GM23338 (cell line): ENCODE measurements around the gene SUMF1. TPM values are rescaled to one million over a fixed set of nuclear protein-coding genes. Genes with fewer than 3 reads are reported as not detected.

Experiments
- ATAC-seq: fragments of 200-7000 bp; cut with Tn5 transposase; 3 replicates; pipeline ENCODE4 v1.9.1; 2020
- DNase-seq: peaks from one replicate; pipeline ENCODE4 v3.0.0-alpha.2; 2015; ENCODE audit warnings: low spot score
- H2AFZ ChIP-seq: fragments of 200-600 bp; sonication (generic); 2 replicates; pipeline ENCODE4 v1.8.0; 2016; ENCODE audit warnings: antibody characterized with exemption, mild to moderate bottlenecking, moderate library complexity
- H3F3A ChIP-seq: fragments of 200-600 bp; sonication (generic); replicated peaks from 2 replicates; pipeline ENCODE4 v1.8.0; 2017; ENCODE audit warnings: antibody characterized with exemption, mixed run types, low read depth
- H3K27ac ChIP-seq: fragments of 200-600 bp; sonication (generic); 2 replicates; pipeline ENCODE4 v1.6.1; 2016; ENCODE audit warnings: low read depth
- H3K27me3 ChIP-seq: fragments of 200-600 bp; sonication (generic); 2 replicates; pipeline ENCODE4 v1.8.0; 2016; ENCODE audit warnings: mild to moderate bottlenecking, mixed run types, moderate library complexity; ENCODE audit not compliant: insufficient read depth
- H3K36me3 ChIP-seq: fragments of 200-600 bp; sonication (generic); 2 replicates; pipeline ENCODE4 v1.8.0; 2016; ENCODE audit warnings: mild to moderate bottlenecking; ENCODE audit not compliant: insufficient read depth
- H3K4me1 ChIP-seq: fragments of 200-600 bp; sonication (generic); 2 replicates; pipeline ENCODE4 v1.8.0; 2016; ENCODE audit warnings: mild to moderate bottlenecking, moderate library complexity; ENCODE audit not compliant: insufficient read depth
- H3K4me2 ChIP-seq: fragments of 200-600 bp; sonication (generic); 2 replicates; pipeline ENCODE4 v1.7.1; 2017; ENCODE audit warnings: mixed run types
- H3K4me3 ChIP-seq: fragments of 200-600 bp; sonication (generic); 2 replicates; pipeline ENCODE4 v1.6.1; 2016; ENCODE audit warnings: mixed run types
- H3K79me2 ChIP-seq: fragments of 200-600 bp; sonication (generic); replicated peaks from 2 replicates; pipeline ENCODE4 v1.8.0; 2017; ENCODE audit warnings: mild to moderate bottlenecking; ENCODE audit not compliant: insufficient read depth
- H3K9me2 ChIP-seq: fragments of 200-600 bp; sonication (generic); 2 replicates; pipeline ENCODE4 v1.8.0; 2017; ENCODE audit not compliant: insufficient read depth
- H4K20me1 ChIP-seq: fragments of 200-600 bp; sonication (generic); replicated peaks from 2 replicates; pipeline ENCODE4 v1.8.0; 2017; ENCODE audit warnings: mild to moderate bottlenecking; ENCODE audit not compliant: insufficient read depth
- H3K27ac Mint-ChIP-seq: 2 replicates; pipeline ENCODE4 v1.8.0; 2020; ENCODE audit warnings: inconsistent platforms, mild to moderate bottlenecking, moderate library complexity, mixed read lengths
- H3K27me3 Mint-ChIP-seq: 3 replicates; pipeline ENCODE4 v1.8.0; 2022; ENCODE audit warnings: low read depth, mild to moderate bottlenecking, moderate library complexity, mixed read lengths, inconsistent platforms; ENCODE audit not compliant: insufficient read depth, poor library complexity
- H3K36me3 Mint-ChIP-seq: 3 replicates; pipeline ENCODE4 v1.8.0; 2021; ENCODE audit warnings: low read depth, mild to moderate bottlenecking, inconsistent platforms, moderate library complexity, mixed read lengths
- H3K4me1 Mint-ChIP-seq: 3 replicates; pipeline ENCODE4 v1.8.0; 2020; ENCODE audit warnings: mild to moderate bottlenecking, inconsistent platforms, mixed read lengths
- H3K4me3 Mint-ChIP-seq: 3 replicates; pipeline ENCODE4 v1.8.0; 2021; ENCODE audit warnings: moderate library complexity, mild to moderate bottlenecking, inconsistent platforms, mixed read lengths
- H3K9me3 Mint-ChIP-seq: 3 replicates; pipeline ENCODE4 v1.8.0; 2020; ENCODE audit warnings: moderate library complexity, mild to moderate bottlenecking, inconsistent platforms, mixed read lengths
- CREB1 ChIP-seq: fragments of 250-450 bp; sonication (Bioruptor Pico); IDR thresholded peaks from 2 replicates; pipeline ENCODE4 v1.5.0; 2020; ENCODE audit warnings: low read depth, mild to moderate bottlenecking, moderate library complexity
- EZH2 ChIP-seq: fragments of 200-600 bp; sonication (generic); IDR thresholded peaks from one replicate; pipeline ENCODE4 v1.8.0; 2017; ENCODE audit warnings: antibody characterized with exemption, mild to moderate bottlenecking, low read depth; ENCODE audit not compliant: unreplicated experiment
- EZH2phosphoT487 ChIP-seq: fragments of 200-600 bp; sonication (generic); IDR thresholded peaks from one replicate; pipeline ENCODE4 v1.8.1; 2018; ENCODE audit warnings: antibody characterized with exemption; ENCODE audit not compliant: unreplicated experiment
- JUNB ChIP-seq: IDR thresholded peaks from one replicate; pipeline ENCODE4 v1.6.1; 2016; ENCODE audit warnings: antibody characterized with exemption; ENCODE audit not compliant: unreplicated experiment
- NANOG ChIP-seq: IDR thresholded peaks from 2 replicates; pipeline ENCODE4 v1.6.1; 2016; ENCODE audit warnings: antibody characterized with exemption, borderline replicate concordance
- POLR2AphosphoS5 ChIP-seq: IDR thresholded peaks from 2 replicates; pipeline ENCODE4 v1.6.1; 2016; ENCODE audit warnings: antibody characterized with exemption, low read depth
- STAT1 ChIP-seq: IDR thresholded peaks from one replicate; pipeline ENCODE4 v1.6.1; 2016; ENCODE audit warnings: antibody characterized with exemption; ENCODE audit not compliant: unreplicated experiment
- ZNF114 ChIP-seq: fragments of 250-450 bp; sonication (Bioruptor Pico); IDR thresholded peaks from 2 replicates; pipeline ENCODE4 v1.5.0; 2020; ENCODE audit warnings: mild to moderate bottlenecking, moderate library complexity
- ZNF331 ChIP-seq: fragments of 250-450 bp; sonication (Bioruptor Pico); IDR thresholded peaks from 2 replicates; pipeline ENCODE4 v1.5.0; 2020; ENCODE audit warnings: low read depth, mild to moderate bottlenecking, moderate library complexity
- polyA plus RNA-seq: library from polyadenylated mRNA; unstranded; fragments of >200 nt; fragmentation: Nextera tagmentation; extraction: Ambion mirVana; gene quantifications from 2 replicates; pipeline ENCODE4 v1.2.1, GENCODE V29; 2016
- total RNA-seq: library from RNA; depleted of rRNA; stranded (reverse); fragments of >200 nt; shearing (Covaris generic); gene quantifications from 2 replicates; pipeline ENCODE4 v1.2.3, GENCODE V29; 2014
- TF ChIP-seq, protein P1 (sequence below): fragments of 250-450 bp; sonication (Bioruptor Pico); IDR thresholded peaks from 2 replicates; pipeline ENCODE4 v1.5.0; 2020; ENCODE audit warnings: mild to moderate bottlenecking, moderate library complexity

The SUMF1 gene
- total and polyA plus RNA-seq, 2 experiments from 2014 or later = 6.9 to 20.3 TPM

- TF ChIP-seq, protein P1, sequence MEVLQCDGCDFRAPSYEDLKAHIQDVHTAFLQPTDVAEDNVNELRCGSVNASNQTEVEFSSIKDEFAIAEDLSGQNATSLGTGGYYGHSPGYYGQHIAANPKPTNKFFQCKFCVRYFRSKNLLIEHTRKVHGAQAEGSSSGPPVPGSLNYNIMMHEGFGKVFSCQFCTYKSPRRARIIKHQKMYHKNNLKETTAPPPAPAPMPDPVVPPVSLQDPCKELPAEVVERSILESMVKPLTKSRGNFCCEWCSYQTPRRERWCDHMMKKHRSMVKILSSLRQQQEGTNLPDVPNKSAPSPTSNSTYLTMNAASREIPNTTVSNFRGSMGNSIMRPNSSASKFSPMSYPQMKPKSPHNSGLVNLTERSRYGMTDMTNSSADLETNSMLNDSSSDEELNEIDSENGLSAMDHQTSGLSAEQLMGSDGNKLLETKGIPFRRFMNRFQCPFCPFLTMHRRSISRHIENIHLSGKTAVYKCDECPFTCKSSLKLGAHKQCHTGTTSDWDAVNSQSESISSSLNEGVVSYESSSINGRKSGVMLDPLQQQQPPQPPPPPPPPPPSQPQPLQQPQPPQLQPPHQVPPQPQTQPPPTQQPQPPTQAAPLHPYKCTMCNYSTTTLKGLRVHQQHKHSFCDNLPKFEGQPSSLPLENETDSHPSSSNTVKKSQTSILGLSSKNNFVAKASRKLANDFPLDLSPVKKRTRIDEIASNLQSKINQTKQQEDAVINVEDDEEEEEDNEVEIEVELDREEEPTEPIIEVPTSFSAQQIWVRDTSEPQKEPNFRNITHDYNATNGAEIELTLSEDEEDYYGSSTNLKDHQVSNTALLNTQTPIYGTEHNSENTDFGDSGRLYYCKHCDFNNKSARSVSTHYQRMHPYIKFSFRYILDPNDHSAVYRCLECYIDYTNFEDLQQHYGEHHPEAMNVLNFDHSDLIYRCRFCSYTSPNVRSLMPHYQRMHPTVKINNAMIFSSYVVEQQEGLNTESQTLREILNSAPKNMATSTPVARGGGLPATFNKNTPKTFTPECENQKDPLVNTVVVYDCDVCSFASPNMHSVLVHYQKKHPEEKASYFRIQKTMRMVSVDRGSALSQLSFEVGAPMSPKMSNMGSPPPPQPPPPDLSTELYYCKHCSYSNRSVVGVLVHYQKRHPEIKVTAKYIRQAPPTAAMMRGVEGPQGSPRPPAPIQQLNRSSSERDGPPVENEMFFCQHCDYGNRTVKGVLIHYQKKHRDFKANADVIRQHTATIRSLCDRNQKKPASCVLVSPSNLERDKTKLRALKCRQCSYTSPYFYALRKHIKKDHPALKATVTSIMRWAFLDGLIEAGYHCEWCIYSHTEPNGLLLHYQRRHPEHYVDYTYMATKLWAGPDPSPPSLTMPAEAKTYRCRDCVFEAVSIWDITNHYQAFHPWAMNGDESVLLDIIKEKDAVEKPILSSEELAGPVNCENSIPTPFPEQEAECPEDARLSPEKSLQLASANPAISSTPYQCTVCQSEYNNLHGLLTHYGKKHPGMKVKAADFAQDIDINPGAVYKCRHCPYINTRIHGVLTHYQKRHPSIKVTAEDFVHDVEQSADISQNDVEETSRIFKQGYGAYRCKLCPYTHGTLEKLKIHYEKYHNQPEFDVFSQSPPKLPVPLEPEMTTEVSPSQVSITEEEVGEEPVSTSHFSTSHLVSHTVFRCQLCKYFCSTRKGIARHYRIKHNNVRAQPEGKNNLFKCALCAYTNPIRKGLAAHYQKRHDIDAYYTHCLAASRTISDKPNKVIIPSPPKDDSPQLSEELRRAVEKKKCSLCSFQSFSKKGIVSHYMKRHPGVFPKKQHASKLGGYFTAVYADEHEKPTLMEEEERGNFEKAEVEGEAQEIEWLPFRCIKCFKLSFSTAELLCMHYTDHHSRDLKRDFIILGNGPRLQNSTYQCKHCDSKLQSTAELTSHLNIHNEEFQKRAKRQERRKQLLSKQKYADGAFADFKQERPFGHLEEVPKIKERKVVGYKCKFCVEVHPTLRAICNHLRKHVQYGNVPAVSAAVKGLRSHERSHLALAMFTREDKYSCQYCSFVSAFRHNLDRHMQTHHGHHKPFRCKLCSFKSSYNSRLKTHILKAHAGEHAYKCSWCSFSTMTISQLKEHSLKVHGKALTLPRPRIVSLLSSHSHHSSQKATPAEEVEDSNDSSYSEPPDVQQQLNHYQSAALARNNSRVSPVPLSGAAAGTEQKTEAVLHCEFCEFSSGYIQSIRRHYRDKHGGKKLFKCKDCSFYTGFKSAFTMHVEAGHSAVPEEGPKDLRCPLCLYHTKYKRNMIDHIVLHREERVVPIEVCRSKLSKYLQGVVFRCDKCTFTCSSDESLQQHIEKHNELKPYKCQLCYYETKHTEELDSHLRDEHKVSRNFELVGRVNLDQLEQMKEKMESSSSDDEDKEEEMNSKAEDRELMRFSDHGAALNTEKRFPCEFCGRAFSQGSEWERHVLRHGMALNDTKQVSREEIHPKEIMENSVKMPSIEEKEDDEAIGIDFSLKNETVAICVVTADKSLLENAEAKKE (CRISPR knock-in tag) = no peak
- TF ChIP-seq EZH2 (no peak), EZH2phosphoT487 (no peak)
Observed at GRCh38 chr3:4419386-4419785, 47.7 kb downstream of the SUMF1 start (continued).

DNA sequence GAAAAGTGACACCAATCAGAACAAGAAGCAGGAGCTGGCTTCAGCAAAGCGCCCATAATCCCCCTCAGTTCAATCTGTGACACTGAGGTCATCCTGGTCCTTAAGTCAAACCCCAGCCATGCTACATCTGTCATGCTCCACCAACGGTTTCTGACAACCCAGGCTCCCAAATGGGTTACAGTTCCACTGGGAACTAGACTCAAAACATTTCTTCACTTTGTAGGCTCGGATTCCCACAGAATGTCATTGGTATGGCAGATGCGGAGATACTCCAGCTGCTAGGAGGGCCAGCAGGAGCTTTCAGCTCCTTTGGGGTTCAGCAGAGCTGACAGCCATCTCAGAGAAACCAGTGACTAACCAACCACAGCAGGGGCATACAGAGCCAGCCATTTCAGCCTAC lies 48.9 kb downstream of the SUMF1 start:
- H3K27ac Mint-ChIP-seq = no peak overlapping the region
- no peaks in the 10 kb centered on the region for H3K36me3 Mint-ChIP-seq
- no peaks in the 10 kb centered on the region for H3K4me1 Mint-ChIP-seq
- Histone ChIP-seq H2AFZ (no peak overlapping the region), H3K27me3 (no peaks in the 10 kb centered on the region), H3K4me2 (no peak overlapping the region), H3K79me2 (no peaks in the 10 kb centered on the region), H3K4me1 (no peaks in the 10 kb centered on the region), H3K4me3 (no peak overlapping the region), H3K36me3 (peaks cover 5% of the 10 kb centered on the region; the same call in 1 of the 2 replicates), H4K20me1 (no peaks in the 10 kb centered on the region), H3F3A (no peaks in the 10 kb centered on the region), H3K27ac (no peak overlapping the region), H3K9me2 (no peaks in the 10 kb centered on the region)
- DNase-seq (no peak), ATAC-seq (no peak)
- no peaks in the 10 kb centered on the region for H3K27me3 Mint-ChIP-seq
- no peak overlapping the region for H3K4me3 Mint-ChIP-seq
- no peaks in the 10 kb centered on the region for H3K9me3 Mint-ChIP-seq
- TF ChIP-seq JUNB (no peak), CREB1 (CRISPR knock-in tag) (no peak), STAT1 (no peak), POLR2AphosphoS5 (no peak), EZH2phosphoT487 (no peak), ZNF331 (CRISPR knock-in tag) (no peak), ZNF114 (no peak), NANOG (no peak)
- TF ChIP-seq, protein P1 (CRISPR knock-in tag) = no peak
